Activated T-cell treated with anti-CD3 and anti-CD28 coated beads for 1 hour (primary cell): Measurements from ENCODE around the gene SCN1B.
A peak's percentile ranks its signal among the peaks of the same experiment; 100 is the strongest.
"Not testable (repeated sequence)": the region's sequence is repeated elsewhere in the genome, so short reads cannot be mapped to it uniquely, and the experiment has no call there.

Experiments
- DNase-seq: peaks from one replicate; pipeline ENCODE4 v3.0.0-alpha.2; 2020; ENCODE audit warnings: low read depth

The SCN1B gene

GRCh38 chr19:35000647-35001501, 29.4 kb upstream of the SCN1B start:
- DNase-seq: peak; percentile 37

- no peak for DNase-seq
Measured at GRCh38 chr19:35002037-35002535, 28.2 kb upstream of the SCN1B start.

- DNase-seq: no peak
Measured at GRCh38 chr19:35004517-35005255, 25.6 kb upstream of the SCN1B start.

GRCh38 chr19:35005256-35005977, 24.9 kb upstream of the SCN1B start:
- no peak for DNase-seq

- not testable (repeated sequence) for DNase-seq
Measured at GRCh38 chr19:35006007-35006341, 24.3 kb upstream of the SCN1B start.

- DNase-seq: no peak
Measured at GRCh38 chr19:35006342-35006998, 23.8 kb upstream of the SCN1B start.

GRCh38 chr19:35006999-35007365, 23.3 kb upstream of the SCN1B start:
- no peak for DNase-seq

GRCh38 chr19:35007427-35007826, 22.8 kb upstream of the SCN1B start:
- not testable (repeated sequence) for DNase-seq

GRCh38 chr19:35008891-35009341, 21.4 kb upstream of the SCN1B start:
- DNase-seq: no peak

GRCh38 chr19:35009424-35010415, 20.6 kb upstream of the SCN1B start:
- no peak for DNase-seq

GRCh38 chr19:35011091-35011689, 19.1 kb upstream of the SCN1B start:
- DNase-seq: no peak

GRCh38 chr19:35011737-35012682, 18.3 kb upstream of the SCN1B start:
- DNase-seq: no peak

GRCh38 chr19:35013041-35013819, 17.0 kb upstream of the SCN1B start:
- peak; percentile 73 for DNase-seq

- DNase-seq: peak; percentile 41
Measured at GRCh38 chr19:35013820-35014754, 16.2 kb upstream of the SCN1B start.

GRCh38 chr19:35014774-35015173, 15.5 kb upstream of the SCN1B start:
- not testable (repeated sequence) for DNase-seq

GRCh38 chr19:35015270-35015953, 14.9 kb upstream of the SCN1B start:
- no peak for DNase-seq

GRCh38 chr19:35015954-35016351, 14.3 kb upstream of the SCN1B start:
- no peak for DNase-seq
